Stomach (tissue), 9 donors: Measurements from ENCODE around the gene PLCXD1. TPM values are rescaled to one million over a fixed set of nuclear protein-coding genes. Genes with fewer than 3 reads are reported as not detected.
A peak's percentile ranks its signal among the peaks of the same experiment; 100 is the strongest.

Experiments
- DNase-seq, 2 donors: peaks; one replicate each; pipeline versions ENCODE4 v3.0.0 to v3.0.0-alpha.2; 2013 to 2019
- H3K27ac ChIP-seq, 5 donors: fragments of 200-600 bp in 4 of 5; sonication (generic) in 4 of 5; one replicate each; pipeline ENCODE4 v1.5.1; 2013 to 2019; ENCODE audit warnings: mild to moderate bottlenecking in 1 of 5, moderate library complexity in 1 of 5
- H3K27me3 ChIP-seq, 3 donors: fragments of 200-600 bp; sonication (generic); one replicate each; pipeline ENCODE4 v1.5.1; 2017 to 2019; ENCODE audit warnings: mixed run types in 1 of 3
- H3K36me3 ChIP-seq, 4 donors: fragments of 200-600 bp; sonication (generic); 1 replicate in 3 of 4; 2 replicates in 1 of 4; pipeline ENCODE4 v1.5.1; 2016 to 2019
- H3K4me1 ChIP-seq, 4 donors: fragments of 200-600 bp; sonication (generic); one replicate each; pipeline ENCODE4 v1.5.1; 2016 to 2019
- H3K4me3 ChIP-seq, 4 donors: fragments of 200-600 bp; sonication (generic) in 3 of 4; one replicate each; pipeline ENCODE4 v1.5.1; 2016 to 2019; ENCODE audit warnings: mild to moderate bottlenecking in 1 of 4
- H3K9me3 ChIP-seq, 4 donors: fragments of 200-600 bp; sonication (generic); one replicate each; pipeline ENCODE4 v1.5.1; 2016 to 2019
- CTCF ChIP-seq, 7 experiments: fragments of 450-650 bp in 4 of 7; fragments of 200-600 bp in 3 of 7; sonication (generic) in 3 of 7; IDR thresholded peaks; one replicate each; pipeline ENCODE4 v1.5.1; 2016 to 2019; ENCODE audit warnings: antibody characterized with exemption in 7 of 7, control low read depth in 2 of 7, mild to moderate bottlenecking in 1 of 7
- EP300 ChIP-seq: sonication (generic); formaldehyde crosslinking; IDR thresholded peaks from one replicate; pipeline ENCODE4 v1.6.1; 2017; ENCODE audit warnings: antibody characterized with exemption
- POLR2A ChIP-seq, 4 donors: fragments of 450-650 bp; IDR thresholded peaks; one replicate each; pipeline ENCODE4 v1.6.1; 2016; ENCODE audit warnings: antibody characterized with exemption in 4 of 4, control low read depth in 2 of 4, mild to moderate bottlenecking in 1 of 4, moderate library complexity in 1 of 4
- POLR2AphosphoS5 ChIP-seq, 3 donors: sonication (generic); formaldehyde crosslinking; IDR thresholded peaks; one replicate each; pipeline ENCODE4 v1.6.1; 2016; ENCODE audit warnings: antibody characterized with exemption in 3 of 3
- WGBS, 5 donors: extraction: QIAGEN DNeasy Blood & Tissue Kit in 3 of 5; methylation state at CpG; one replicate each; pipeline versions ENCODE4 v1.1.5 to v1.1.7; 2013 to 2018; 5-methylcytosine and 5-hydroxymethylcytosine counted together
- intact Hi-C: fragments of 100-400 bp; cut with DNase I; formaldehyde crosslinking; loops from one replicate; pipeline ENCODE4 v1.15.1; 2023; ENCODE audit warnings: low total_unique reads
- polyA plus RNA-seq, 3 donors: library from polyadenylated mRNA; stranded (reverse); fragments of 200-250 nt; gene quantifications; one replicate each; pipeline ENCODE4 v1.2.3, GENCODE V29; 2013
- total RNA-seq, 5 donors: library from RNA; depleted of rRNA; stranded (reverse); fragments of >200 nt; gene quantifications; one replicate each; pipeline versions ENCODE4 v1.1.0 to v1.2.3, GENCODE V29; 2014 to 2016
- donor health status: healthy with polysubstance abuse.
- donor health status: Bipolar disorder and iron deficiency.
- donor health status: healthy.

PLCXD1 gene
- total and polyA plus RNA-seq, 8 donors, result 8.4 to 114 (median 23.4) TPM

- H3K4me3 ChIP-seq, result peak overlapping the region; percentile 80 to 97 (median 90)
- peak overlapping the region; percentile 95 to 100 (median 97) for H3K27ac ChIP-seq
- no peaks in the 10 kb centered on the region for H3K27me3 ChIP-seq
- peak; percentile 99 for DNase-seq
- H3K4me1 ChIP-seq, result peaks cover 16 to 45% (median 36%) of the 10 kb centered on the region in 4 donors
- TF ChIP-seq CTCF (IDR thresholded peaks at IDR 0.05) (no peak), POLR2AphosphoS5 (IDR thresholded peaks at IDR 0.05) (peak in 1 of 3 donors; percentile 6), EP300 (no peak), POLR2A (IDR thresholded peaks at IDR 0.05) (peak in 1 of 4 donors; percentile 46)
- 0 to 2% (median 0%) methylated on average over 22 to 61 of the region's 61 CpGs for WGBS, 5 donors
- intact Hi-C loops, result no loop called here
- no peaks in the 10 kb centered on the region for H3K9me3 ChIP-seq
- H3K36me3 ChIP-seq, result peaks cover 15 to 33% (median 32%) of the 10 kb centered on the region in 4 donors
Measured at GRCh38 chrX:318068-318738, 37.0 kb downstream of the PLCXD1 start.

- TF ChIP-seq EP300 (no peak), POLR2A (IDR thresholded peaks at IDR 0.05) (no peak), POLR2AphosphoS5 (IDR thresholded peaks at IDR 0.05) (peak in 2 of 3 donors; percentile 57 to 83), CTCF (IDR thresholded peaks at IDR 0.05) (peak in 2 of 7 experiments; percentile 12 to 20)
- 0 to 1% (median 0%) methylated on average over 8 to 97 of the region's 97 CpGs for WGBS, 5 donors
- intact Hi-C loops, result no loop called here
Measured at GRCh38 chrX:318739-319578, 37.8 kb downstream of the PLCXD1 start, which contains the start of gene GTPBP6. TSS of gene GTPBP6 (minus strand) at chrX:318796. CDS start at chrX:318787, 9 bp downstream.

GRCh38 chrX:319579-320125 is 38.5 kb downstream of the PLCXD1 start:
- intact Hi-C loops, result no loop called here
- peaks cover 0 to 8% (median 0%) of the 10 kb centered on the region in 3 donors for H3K27me3 ChIP-seq
- peak overlapping the region; percentile 80 to 97 (median 90) for H3K4me3 ChIP-seq
- peaks cover 16 to 54% (median 37%) of the 10 kb centered on the region in 4 donors for H3K4me1 ChIP-seq
- TF ChIP-seq EP300 (no peak), CTCF (IDR thresholded peaks at IDR 0.05) (no peak), POLR2A (IDR thresholded peaks at IDR 0.05) (no peak), POLR2AphosphoS5 (IDR thresholded peaks at IDR 0.05) (no peak)
- no peaks in the 10 kb centered on the region for H3K9me3 ChIP-seq
- DNase-seq, result peak in 1 of 2 donors; percentile 49
- WGBS, 5 donors, result 0 to 3% (median 1%) methylated on average over 13 to 41 of the region's 41 CpGs
- peaks cover 7 to 19% (median 18%) of the 10 kb centered on the region in 4 donors for H3K36me3 ChIP-seq
- peak overlapping the region; percentile 89 to 100 (median 95) for H3K27ac ChIP-seq

More at GRCh38 chrX:318739-319578, 37.8 kb downstream of the PLCXD1 start, which contains the start of gene GTPBP6:
- no peaks in the 10 kb centered on the region for H3K9me3 ChIP-seq
- peak within 1 kb of the TSS; percentile 95 to 100 (median 97) for H3K27ac ChIP-seq
- peak; percentile 99 to 100 for DNase-seq
- H3K27me3 ChIP-seq, result peaks cover 0 to 1% (median 0%) of the 10 kb centered on the region in 3 donors
- peaks cover 11 to 26% (median 24%) of the 10 kb centered on the region in 4 donors for H3K36me3 ChIP-seq
- H3K4me3 ChIP-seq, result peak within 1 kb of the TSS; percentile 80 to 97 (median 90)
- H3K4me1 ChIP-seq, result peaks cover 16 to 50% (median 37%) of the 10 kb centered on the region in 4 donors
